Activated naive CD4-positive, alpha-beta T cell treated with anti-CD3 and anti-CD28 coated beads for 36 hours (primary cell): ENCODE data around the gene KNSTRN. TPM values are rescaled to one million over a fixed set of nuclear protein-coding genes. Genes with fewer than 3 reads are reported as not detected.

ENCODE experiments used
- CTCF ChIA-PET: fragments of 350-600 bp; sonication (Branson Sonifier 250); formaldehyde crosslinking; loops from one replicate; lab custom pipeline; 2021; ENCODE audit warnings: antibody characterized with exemption; lab: Charles Lee
- DNase-seq: peaks from one replicate; pipeline ENCODE4 v3.0.0-alpha.2; 2020
- H3K27ac Mint-ChIP-seq: one replicate; pipeline ENCODE4 v1.8.0; 2021; ENCODE audit warnings: mild to moderate bottlenecking, mixed read lengths
- H3K27me3 Mint-ChIP-seq: one replicate; pipeline ENCODE4 v1.8.0; 2021; ENCODE audit warnings: low read depth, mixed read lengths
- H3K36me3 Mint-ChIP-seq: one replicate; pipeline ENCODE4 v1.8.0; 2021; ENCODE audit warnings: low read depth, mixed read lengths
- H3K4me1 Mint-ChIP-seq: one replicate; pipeline ENCODE4 v1.8.0; 2021; ENCODE audit warnings: low read depth, mixed read lengths
- H3K4me3 Mint-ChIP-seq: one replicate; pipeline ENCODE4 v1.8.0; 2021; ENCODE audit warnings: mild to moderate bottlenecking, moderate library complexity, mixed read lengths
- H3K9me3 Mint-ChIP-seq: one replicate; pipeline ENCODE4 v1.8.0; 2021; ENCODE audit warnings: mixed read lengths
- intact Hi-C: fragments of 100-400 bp; cut with micrococcal nuclease; formaldehyde crosslinking; loops from one replicate; pipeline ENCODE4 v1.15.1; 2023
- total RNA-seq, 2 experiments: library from RNA; stranded (reverse); gene quantifications; one replicate each; pipeline ENCODE4 v1.2.3, GENCODE V29; 2021

The KNSTRN gene
- total RNA-seq, 2 experiments from 2014 or later, result 60.7 to 62.1 TPM

DNA sequence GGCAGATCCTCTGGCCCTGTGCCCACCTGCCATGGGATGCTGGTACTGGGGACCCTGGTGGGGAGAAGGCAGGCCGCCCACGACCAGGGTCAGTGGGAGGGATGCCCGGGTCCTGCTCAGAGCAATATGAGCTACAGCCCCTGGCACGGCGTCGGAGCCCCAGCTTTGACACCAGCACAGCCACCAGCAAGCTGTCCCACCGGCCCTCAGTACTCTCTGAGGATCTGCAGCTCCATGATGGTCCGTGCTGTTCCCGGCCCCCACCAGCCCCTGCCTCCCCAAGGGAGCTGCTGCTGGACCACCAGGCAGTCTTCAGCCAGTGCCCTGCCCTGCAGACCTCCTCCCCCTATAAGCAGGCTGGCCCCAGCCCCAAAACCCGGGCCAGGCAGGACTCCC is 13.0 kb upstream of the KNSTRN start:
- CTCF ChIA-PET, result interaction anchor here (0.7 to 5.8 kb wide), 12 partner anchors 8 to 155 kb away, joined by 3 to 50 read pairs (median 5); partner anchors contain the start of genes IVD and PLCB2
- Mint-ChIP-seq H3K9me3 (no peaks in the 10 kb centered on the region), H3K27me3 (no peaks in the 10 kb centered on the region), H3K27ac (no peak overlapping the region), H3K4me3 (no peak overlapping the region), H3K4me1 (peaks cover 11% of the 10 kb centered on the region), H3K36me3 (no peaks in the 10 kb centered on the region)
- DNase-seq, result no peak
- intact Hi-C loops, result loop anchor here (2.0 kb wide), 2 partner anchors 49 to 137 kb away; no protein-coding TSS in a partner anchor

GRCh38 chr15:40369971-40370370 is 12.6 kb upstream of the KNSTRN start:
- Mint-ChIP-seq H3K9me3 (no peaks in the 10 kb centered on the region), H3K27me3 (no peaks in the 10 kb centered on the region), H3K4me1 (peaks cover 11% of the 10 kb centered on the region), H3K27ac (no peak overlapping the region), H3K4me3 (no peak overlapping the region), H3K36me3 (no peaks in the 10 kb centered on the region)
- intact Hi-C loops, result loop anchor here (2.0 kb wide), 2 partner anchors 49 to 137 kb away; no protein-coding TSS in a partner anchor
- CTCF ChIA-PET, result interaction anchor here (0.7 to 5.6 kb wide), 6 partner anchors 33 to 154 kb away, joined by 3 to 50 read pairs (median 4); partner anchors contain the start of genes IVD and PLCB2
- DNase-seq, result no peak

- Mint-ChIP-seq H3K4me1 (no peaks in the 10 kb centered on the region), H3K27ac (no peak overlapping the region), H3K27me3 (no peaks in the 10 kb centered on the region), H3K4me3 (no peak overlapping the region), H3K9me3 (no peaks in the 10 kb centered on the region), H3K36me3 (no peaks in the 10 kb centered on the region)
- no peak for DNase-seq
- intact Hi-C loops, result no loop called here
- CTCF ChIA-PET, result interaction anchor here (1.4 to 1.5 kb wide), 2 partner anchors 9 to 33 kb away, joined by 4 to 7 read pairs; partner anchors contain the start of gene KNSTRN
Observed at GRCh38 chr15:40372981-40373380, 9.5 kb upstream of the KNSTRN start.

GRCh38 chr15:40377606-40378005 is 4.9 kb upstream of the KNSTRN start:
- Mint-ChIP-seq H3K27me3 (no peaks in the 10 kb centered on the region), H3K9me3 (no peaks in the 10 kb centered on the region), H3K4me1 (peaks cover 2% of the 10 kb centered on the region), H3K4me3 (no peak overlapping the region), H3K36me3 (no peaks in the 10 kb centered on the region), H3K27ac (no peak overlapping the region)
- CTCF ChIA-PET, result interaction anchor here (0.7 to 2.5 kb wide), 2 partner anchors 9 to 32 kb away, joined by 3 to 5 read pairs; no protein-coding TSS in a partner anchor
- intact Hi-C loops, result no loop called here
- DNase-seq, result no peak

DNA sequence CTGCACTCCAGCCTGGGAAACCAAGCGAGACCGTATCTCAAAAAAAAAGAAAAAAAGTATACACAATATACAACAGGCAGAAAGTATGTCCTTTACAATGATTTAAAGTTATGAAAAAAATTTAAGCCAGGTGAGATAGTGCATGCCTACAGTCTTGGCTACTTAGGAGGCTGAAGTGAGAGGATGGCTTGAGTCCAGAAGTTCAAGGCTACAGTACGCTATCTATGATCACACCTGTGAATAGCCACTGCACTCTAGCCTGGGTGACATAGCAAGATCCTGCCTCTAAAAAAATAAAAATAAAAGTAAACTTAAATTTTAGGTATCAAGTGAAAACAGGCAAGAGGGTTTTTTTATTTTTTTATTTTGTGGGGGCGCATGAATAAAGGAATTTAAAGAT is 3.1 kb upstream of the KNSTRN start:
- Mint-ChIP-seq H3K36me3 (peaks cover 9% of the 10 kb centered on the region), H3K9me3 (no peaks in the 10 kb centered on the region), H3K27me3 (no peaks in the 10 kb centered on the region), H3K27ac (no peak overlapping the region), H3K4me3 (no peak overlapping the region), H3K4me1 (peaks cover 12% of the 10 kb centered on the region)
- intact Hi-C loops, result no loop called here
- CTCF ChIA-PET, result interaction anchor here (0.7 kb wide), 1 partner anchor 502 kb away, joined by 3 read pairs; no protein-coding TSS in a partner anchor
- no peak for DNase-seq

- no peak for DNase-seq
- Mint-ChIP-seq H3K27me3 (no peaks in the 10 kb centered on the region), H3K27ac (no peak overlapping the region), H3K9me3 (no peaks in the 10 kb centered on the region), H3K4me3 (no peak overlapping the region), H3K36me3 (peaks cover 10% of the 10 kb centered on the region), H3K4me1 (peaks cover 16% of the 10 kb centered on the region)
- intact Hi-C loops, result loop anchor here (5.0 kb wide), 1 partner anchor 427 kb away; the partner anchor contains the start of genes DNAJC17 and ZFYVE19
- CTCF ChIA-PET, result interaction anchor here (1.7 kb wide), 1 partner anchor 11 kb away, joined by 5 read pairs; no protein-coding TSS in a partner anchor
Observed at GRCh38 chr15:40379853-40380252, 2.7 kb upstream of the KNSTRN start.

DNA sequence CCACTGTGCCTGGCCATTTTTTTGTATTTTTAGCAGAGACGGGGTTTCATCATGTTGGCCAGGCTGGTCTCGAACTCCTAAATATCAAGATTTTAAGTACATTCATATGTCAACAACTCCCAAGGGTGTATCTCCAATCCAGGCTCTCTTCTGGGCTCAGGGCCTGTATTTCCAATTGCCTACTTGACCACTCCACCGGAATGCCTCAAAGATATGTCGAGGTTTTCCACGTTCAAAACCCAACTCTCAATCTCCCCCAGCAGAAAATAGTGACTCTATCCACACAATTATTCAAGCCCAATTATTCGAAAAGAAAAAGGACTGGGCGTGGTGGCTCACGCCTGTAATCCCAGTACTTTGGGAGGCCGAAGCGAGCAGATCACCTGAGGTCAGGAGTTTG is 1.9 kb upstream of the KNSTRN start:
- no peak for DNase-seq
- peaks cover 18% of the 10 kb centered on the region for H3K4me1 Mint-ChIP-seq
- no peak overlapping the region for H3K27ac Mint-ChIP-seq
- H3K36me3 Mint-ChIP-seq, result peaks cover 10% of the 10 kb centered on the region
- H3K4me3 Mint-ChIP-seq, result no peak overlapping the region
- CTCF ChIA-PET, result interaction anchor here (1.7 kb wide), 1 partner anchor 12 kb away, joined by 5 read pairs; no protein-coding TSS in a partner anchor
- intact Hi-C loops, result loop anchor here (5.0 kb wide), 1 partner anchor 427 kb away; the partner anchor contains the start of genes DNAJC17 and ZFYVE19
- H3K9me3 Mint-ChIP-seq, result no peaks in the 10 kb centered on the region
- no peaks in the 10 kb centered on the region for H3K27me3 Mint-ChIP-seq

- intact Hi-C loops, result loop anchor here (1.0 to 5.0 kb wide), 5 partner anchors 14 to 425 kb away; partner anchors contain the start of genes DISP2, DNAJC17, IVD and ZFYVE19
- DNase-seq, result no peak
- H3K27me3 Mint-ChIP-seq, result no peaks in the 10 kb centered on the region
- peaks cover 18% of the 10 kb centered on the region for H3K4me1 Mint-ChIP-seq
- H3K36me3 Mint-ChIP-seq, result peaks cover 19% of the 10 kb centered on the region
- H3K9me3 Mint-ChIP-seq, result no peaks in the 10 kb centered on the region
- no peak overlapping the region for H3K27ac Mint-ChIP-seq
- CTCF ChIA-PET, result interaction anchor here (0.8 to 1.7 kb wide), 10 partner anchors 10 to 62 kb away, joined by 3 to 7 read pairs (median 4); no protein-coding TSS in a partner anchor
- H3K4me3 Mint-ChIP-seq, result no peak overlapping the region
Observed at GRCh38 chr15:40381818-40382529, 547 bp upstream of the KNSTRN start.

DNA sequence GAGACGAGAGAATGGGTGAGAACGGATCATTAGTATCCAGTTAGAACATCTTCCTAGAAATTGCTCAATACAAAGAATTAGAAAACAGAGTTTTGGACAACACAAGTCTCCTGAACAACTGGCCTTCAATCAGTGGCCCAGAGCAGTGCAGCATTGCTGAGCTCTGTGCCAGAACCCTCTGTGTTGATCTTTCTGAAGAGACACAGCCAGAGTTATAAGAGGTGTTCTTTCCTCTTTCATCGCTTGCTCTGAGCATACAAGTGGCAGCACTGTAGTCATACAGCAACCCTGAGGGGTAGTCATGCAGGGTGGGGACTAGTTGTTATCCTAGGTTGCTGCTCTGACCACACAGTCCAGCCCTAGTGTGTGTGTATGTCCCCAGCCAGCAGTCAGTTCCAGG is 4.0 kb downstream of the KNSTRN start:
- H3K27me3 Mint-ChIP-seq, result no peaks in the 10 kb centered on the region
- intact Hi-C loops, result no loop called here
- H3K4me3 Mint-ChIP-seq, result no peak overlapping the region
- DNase-seq, result no peak
- peaks cover 50% of the 10 kb centered on the region for H3K36me3 Mint-ChIP-seq
- H3K27ac Mint-ChIP-seq, result no peak overlapping the region
- H3K9me3 Mint-ChIP-seq, result no peaks in the 10 kb centered on the region
- peaks cover 18% of the 10 kb centered on the region for H3K4me1 Mint-ChIP-seq
- CTCF ChIA-PET, result interaction anchor here (0.7 to 2.7 kb wide), 5 partner anchors 11 to 50 kb away, joined by 3 to 17 read pairs (median 3); no protein-coding TSS in a partner anchor

- H3K27me3 Mint-ChIP-seq, result no peaks in the 10 kb centered on the region
- intact Hi-C loops, result no loop called here
- no peaks in the 10 kb centered on the region for H3K9me3 Mint-ChIP-seq
- peaks cover 50% of the 10 kb centered on the region for H3K36me3 Mint-ChIP-seq
- peaks cover 7% of the 10 kb centered on the region for H3K4me1 Mint-ChIP-seq
- no peak for DNase-seq
- CTCF ChIA-PET, result interaction anchor here (0.6 to 2.7 kb wide), 5 partner anchors 9 to 1990 kb away, joined by 3 to 17 read pairs (median 4); no protein-coding TSS in a partner anchor
- H3K27ac Mint-ChIP-seq, result no peak overlapping the region
- H3K4me3 Mint-ChIP-seq, result no peak overlapping the region
Observed at GRCh38 chr15:40388941-40389823, 6.7 kb downstream of the KNSTRN start.

DNA sequence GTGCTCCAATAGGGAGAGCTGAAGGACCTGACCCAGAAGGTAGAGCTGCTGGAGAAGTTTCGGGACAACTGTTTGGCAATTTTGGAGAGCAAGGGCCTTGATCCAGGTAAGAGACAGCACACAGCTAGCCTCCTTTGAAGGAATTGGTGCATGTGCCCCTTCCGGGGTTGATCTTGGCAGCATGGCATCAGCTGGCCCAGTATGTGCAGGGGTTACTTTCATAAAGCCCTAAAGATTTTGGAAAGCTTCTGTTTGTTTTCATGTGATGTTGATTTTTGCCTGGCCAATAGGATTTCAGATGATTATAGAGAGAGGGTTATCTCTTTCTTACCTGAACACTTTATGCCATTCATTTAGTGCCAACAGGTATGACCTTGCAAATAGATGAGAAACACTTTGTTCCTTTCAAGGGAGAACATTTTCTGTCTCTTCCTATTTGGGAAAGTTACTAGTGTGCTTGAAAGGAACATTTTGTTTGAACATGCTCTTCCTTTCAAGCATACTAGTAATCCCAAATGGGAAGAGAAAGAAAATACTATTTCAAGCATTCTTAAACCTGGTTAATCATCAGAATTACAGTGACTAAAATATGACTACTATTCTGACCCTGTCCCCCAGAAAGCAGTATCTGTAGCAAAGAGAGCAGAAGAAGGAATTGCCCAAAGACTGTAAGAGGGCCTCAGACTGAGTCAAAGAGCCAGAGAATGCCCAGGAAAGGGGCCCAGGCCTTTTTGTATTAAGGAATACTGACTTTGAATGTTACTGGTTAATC is 7.5 kb downstream of the KNSTRN start:
- peaks cover 2% of the 10 kb centered on the region for H3K4me1 Mint-ChIP-seq
- no peak overlapping the region for H3K27ac Mint-ChIP-seq
- intact Hi-C loops, result no loop called here
- CTCF ChIA-PET, result interaction anchor here (0.6 to 1.4 kb wide), 5 partner anchors 14 to 45 kb away, joined by 3 to 4 read pairs (median 3); no protein-coding TSS in a partner anchor
- DNase-seq, result no peak
- no peak overlapping the region for H3K4me3 Mint-ChIP-seq
- peaks cover 48% of the 10 kb centered on the region for H3K36me3 Mint-ChIP-seq
- no peaks in the 10 kb centered on the region for H3K27me3 Mint-ChIP-seq
- H3K9me3 Mint-ChIP-seq, result no peaks in the 10 kb centered on the region
